OCI-LY1 (cell line): Measurements from ENCODE around the gene BRICD5.

Experiments used
- CTCF ChIP-seq: fragments of 200-600 bp; sonication (generic), shearing (Covaris generic); IDR thresholded peaks from 2 replicates; pipeline ENCODE4 v1.5.1; 2017; ENCODE audit warnings: mild to moderate bottlenecking, antibody characterized with exemption, low read length, moderate library complexity, mixed read lengths
- EZH2 ChIP-seq: fragments of 200-600 bp; sonication (generic), shearing (Covaris generic); IDR thresholded peaks from 2 replicates; pipeline ENCODE4 v1.8.0; 2017; ENCODE audit warnings: borderline replicate concordance, mixed run types, mild to moderate bottlenecking, antibody characterized with exemption, low read length, moderate library complexity, mixed read lengths

- TF ChIP-seq CTCF (no peak), EZH2 (no peak)
Observed at GRCh38 chr16:2235234-2235651, 24.6 kb upstream of the BRICD5 start.
